GM06990 (cell line): ENCODE data around the gene ITIH3.

Experiments
- DNase-seq: peaks from one replicate; pipeline ENCODE4 v3.0.0-alpha.2; 2011; ENCODE audit not compliant: insufficient read length; ENCODE audit errors: extremely low read depth
- H3K27me3 ChIP-seq: replicated peaks from 2 replicates; pipeline ENCODE4 v1.6.0; 2011; ENCODE audit warnings: low read length; ENCODE audit not compliant: control insufficient read depth, insufficient read depth
- H3K36me3 ChIP-seq: 2 replicates; pipeline ENCODE4 v1.5.1; 2011; ENCODE audit warnings: low read length; ENCODE audit not compliant: control insufficient read depth, insufficient read depth
- H3K4me3 ChIP-seq: replicated peaks from 2 replicates; pipeline ENCODE4 v1.5.1; 2011; ENCODE audit warnings: low read depth, mild to moderate bottlenecking, control low read depth, low read length
- TF ChIP-seq, protein P1 (sequence below): IDR thresholded peaks from 2 replicates; pipeline ENCODE4 v1.5.1; 2011; ENCODE audit warnings: low read length, control low read depth, mild to moderate bottlenecking, inconsistent platforms; ENCODE audit not compliant: insufficient read depth, poor library complexity, severe bottlenecking

The ITIH3 gene

DNA sequence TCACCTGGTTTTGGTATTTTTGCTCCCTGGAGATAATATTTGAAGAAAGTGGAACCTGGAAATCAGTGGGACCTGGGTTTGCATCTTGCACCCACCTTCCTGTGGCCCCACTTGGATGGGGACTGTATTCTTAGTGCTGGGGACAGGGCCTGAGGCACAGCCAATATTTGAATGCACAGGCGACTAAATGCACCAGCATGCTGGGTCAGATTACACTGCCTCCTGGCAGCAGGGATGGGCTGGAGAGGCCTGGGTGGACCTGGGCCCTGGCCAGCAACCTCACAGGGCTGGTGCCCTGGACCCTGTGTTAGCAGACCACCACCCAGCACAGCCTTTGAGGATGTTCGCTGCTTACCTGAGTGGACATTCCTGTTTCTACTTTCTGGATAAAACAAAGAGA is 25.3 kb downstream of the ITIH3 start:
- no peak for DNase-seq
- TF ChIP-seq, protein P1, sequence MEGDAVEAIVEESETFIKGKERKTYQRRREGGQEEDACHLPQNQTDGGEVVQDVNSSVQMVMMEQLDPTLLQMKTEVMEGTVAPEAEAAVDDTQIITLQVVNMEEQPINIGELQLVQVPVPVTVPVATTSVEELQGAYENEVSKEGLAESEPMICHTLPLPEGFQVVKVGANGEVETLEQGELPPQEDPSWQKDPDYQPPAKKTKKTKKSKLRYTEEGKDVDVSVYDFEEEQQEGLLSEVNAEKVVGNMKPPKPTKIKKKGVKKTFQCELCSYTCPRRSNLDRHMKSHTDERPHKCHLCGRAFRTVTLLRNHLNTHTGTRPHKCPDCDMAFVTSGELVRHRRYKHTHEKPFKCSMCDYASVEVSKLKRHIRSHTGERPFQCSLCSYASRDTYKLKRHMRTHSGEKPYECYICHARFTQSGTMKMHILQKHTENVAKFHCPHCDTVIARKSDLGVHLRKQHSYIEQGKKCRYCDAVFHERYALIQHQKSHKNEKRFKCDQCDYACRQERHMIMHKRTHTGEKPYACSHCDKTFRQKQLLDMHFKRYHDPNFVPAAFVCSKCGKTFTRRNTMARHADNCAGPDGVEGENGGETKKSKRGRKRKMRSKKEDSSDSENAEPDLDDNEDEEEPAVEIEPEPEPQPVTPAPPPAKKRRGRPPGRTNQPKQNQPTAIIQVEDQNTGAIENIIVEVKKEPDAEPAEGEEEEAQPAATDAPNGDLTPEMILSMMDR, result no peak
- no peaks in the 10 kb centered on the region; the same call in 1 of the 2 replicates for H3K36me3 ChIP-seq
- no peak overlapping the region for H3K4me3 ChIP-seq
- H3K27me3 ChIP-seq, result no peaks in the 10 kb centered on the region

DNA sequence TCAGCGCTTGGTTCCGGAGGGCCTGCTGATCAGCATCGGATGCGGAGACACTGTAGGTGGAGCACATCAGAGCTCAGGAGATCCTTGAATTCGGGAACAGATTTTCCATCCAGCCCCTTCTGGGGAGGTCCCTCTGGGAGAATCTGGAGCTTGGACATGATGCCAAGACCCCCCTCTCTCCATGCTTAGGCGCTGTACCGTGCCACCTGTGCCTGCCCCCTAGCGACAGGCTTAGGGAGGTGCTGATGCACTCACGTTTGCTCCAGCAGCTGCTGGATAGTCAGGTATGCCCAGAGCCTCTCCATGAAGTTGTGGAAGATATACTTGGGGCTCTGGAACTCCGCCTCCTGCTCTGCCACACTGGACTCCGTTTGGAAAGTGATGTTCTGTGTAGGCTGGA is 26.1 kb downstream of the ITIH3 start:
- H3K4me3 ChIP-seq, result no peak overlapping the region
- no peaks in the 10 kb centered on the region for H3K27me3 ChIP-seq
- H3K36me3 ChIP-seq, result no peaks in the 10 kb centered on the region; the same call in 1 of the 2 replicates
- DNase-seq, result no peak
- TF ChIP-seq, protein P1, result peak; percentile 80

DNA sequence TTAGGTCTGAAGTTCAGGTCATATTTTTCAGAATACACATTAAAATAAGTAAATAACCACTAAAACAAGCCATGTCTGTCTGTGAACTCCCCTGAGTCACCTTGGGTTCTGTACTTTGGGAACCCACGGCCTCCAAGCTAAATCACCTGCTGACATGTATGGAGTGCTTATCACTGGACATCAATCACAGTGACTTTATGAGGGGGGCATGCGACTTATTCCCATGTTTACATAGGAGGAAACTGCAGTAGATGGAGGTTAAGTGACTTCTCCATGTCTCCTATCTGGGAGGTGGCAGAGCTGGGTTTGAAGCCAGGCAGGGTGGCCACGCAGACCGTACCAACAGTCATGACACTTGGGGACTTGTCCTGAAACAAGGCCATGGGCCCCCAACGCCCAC is 27.8 kb downstream of the ITIH3 start:
- Histone ChIP-seq H3K4me3 (no peak overlapping the region), H3K27me3 (no peaks in the 10 kb centered on the region), H3K36me3 (no peaks in the 10 kb centered on the region; the same call in 1 of the 2 replicates)
- no peak for DNase-seq
- TF ChIP-seq, protein P1, result no peak

DNA sequence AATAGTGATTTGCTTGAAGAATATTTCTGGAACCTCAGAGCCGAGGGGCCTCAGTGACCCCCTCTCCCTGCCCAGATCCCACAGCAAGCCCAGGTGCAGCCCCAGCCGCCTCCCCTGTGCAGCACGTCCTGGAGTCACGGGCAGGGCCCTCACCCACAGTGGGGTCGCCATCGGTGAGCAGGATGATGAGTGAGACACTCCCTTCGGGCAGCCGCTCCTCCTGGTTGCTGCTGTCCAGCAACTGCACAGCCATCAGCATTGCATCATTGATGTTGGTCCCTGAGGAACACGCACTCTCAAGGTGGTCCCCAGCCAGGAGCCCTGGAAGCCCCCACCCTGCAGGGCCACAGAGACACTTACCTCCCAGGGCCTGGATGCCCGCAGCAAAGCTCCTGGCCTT is 29.4 kb downstream of the ITIH3 start:
- no peak overlapping the region for H3K4me3 ChIP-seq
- DNase-seq, result no peak
- TF ChIP-seq, protein P1, result no peak
- H3K36me3 ChIP-seq, result no peaks in the 10 kb centered on the region; the same call in 1 of the 2 replicates
- H3K27me3 ChIP-seq, result no peaks in the 10 kb centered on the region

DNA sequence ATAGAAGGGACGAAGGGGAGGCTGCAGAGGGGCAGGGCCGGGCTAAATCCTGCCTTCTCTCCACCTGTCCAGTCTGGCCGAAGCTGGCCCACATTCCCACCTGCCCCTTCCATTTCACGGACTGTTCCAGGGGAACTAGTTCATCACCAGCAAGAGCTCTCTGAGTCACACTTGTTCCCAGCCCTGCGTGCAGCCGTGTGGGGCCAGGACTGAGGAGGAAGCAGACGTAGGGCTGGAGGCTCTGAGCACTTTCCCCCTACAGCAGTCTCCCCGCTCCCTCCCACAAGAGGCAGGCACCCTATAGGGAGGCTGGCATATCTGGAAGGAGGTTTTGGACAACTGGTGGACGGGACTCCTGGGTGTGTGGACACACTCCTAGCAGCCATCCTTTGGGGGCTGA is 32.8 kb downstream of the ITIH3 start:
- Histone ChIP-seq H3K4me3 (no peak overlapping the region), H3K27me3 (no peaks in the 10 kb centered on the region)

DNA sequence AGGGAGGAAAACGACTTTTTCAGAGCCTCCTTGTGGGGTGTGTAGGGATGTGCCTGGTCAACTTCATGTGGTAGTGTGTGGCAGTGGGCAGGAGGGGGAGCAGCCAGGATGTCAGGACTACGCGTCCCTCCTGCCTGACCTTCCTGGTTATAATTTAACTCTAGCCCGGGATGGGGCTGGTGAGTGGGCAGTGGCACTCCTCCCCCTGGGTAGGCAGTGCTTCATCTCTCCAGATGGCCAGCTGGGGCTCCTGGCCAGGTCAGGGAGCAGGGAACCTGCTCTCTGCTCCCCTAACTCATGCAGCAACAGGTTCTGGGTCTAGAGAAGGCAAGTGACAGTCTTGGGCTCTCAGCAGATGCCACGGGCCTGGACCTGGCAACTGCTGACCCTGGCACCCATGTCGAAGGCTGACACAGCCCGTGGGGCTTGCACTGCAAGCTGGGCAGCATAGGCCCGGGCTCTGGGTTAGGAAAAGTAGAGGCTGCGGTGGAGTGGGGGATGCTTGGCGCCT is 33.3 kb downstream of the ITIH3 start:
- no peak overlapping the region for H3K4me3 ChIP-seq
- TF ChIP-seq, protein P1, result no peak
- H3K36me3 ChIP-seq, result no peaks in the 10 kb centered on the region; the same call in 1 of the 2 replicates
- DNase-seq, result no peak
- no peaks in the 10 kb centered on the region for H3K27me3 ChIP-seq

More for the DNA sequence above, 32.8 kb downstream of the ITIH3 start:
- H3K36me3 ChIP-seq, result no peaks in the 10 kb centered on the region; the same call in 1 of the 2 replicates
- DNase-seq, result no peak
- TF ChIP-seq, protein P1, result no peak
